AG09319 (cell line): ENCODE results near the gene ACSM4.

ENCODE experiments used
- DNase-seq: peaks from one replicate; pipeline ENCODE4 v3.0.0-alpha.2; 2010; ENCODE audit warnings: low read depth; ENCODE audit errors: extremely low read depth
- TF ChIP-seq, protein P1 (sequence below): IDR thresholded peaks from 2 replicates; pipeline ENCODE4 v1.5.1; 2011; ENCODE audit warnings: low read depth, mild to moderate bottlenecking, inconsistent platforms, low read length, moderate library complexity

ACSM4 gene

DNA sequence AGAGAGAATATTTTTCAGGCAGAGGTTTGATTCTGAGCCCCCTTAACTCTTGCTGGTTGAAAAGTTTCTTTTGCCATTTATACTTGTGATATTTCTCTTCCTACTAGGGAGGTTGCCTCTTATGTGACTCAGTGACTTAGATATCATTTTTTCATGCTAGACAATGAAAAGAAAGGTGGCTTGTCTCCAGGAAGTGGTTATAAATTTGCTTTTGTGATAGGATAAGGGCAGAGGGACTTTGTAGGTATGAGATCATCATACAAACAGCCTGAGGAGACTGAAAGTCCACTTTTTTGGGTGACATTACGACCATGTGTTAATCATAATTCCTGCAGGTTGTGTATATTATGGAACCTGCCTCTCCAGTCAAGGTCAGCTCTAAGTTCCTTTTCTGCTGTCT is 35.8 kb downstream of the ACSM4 start:
- TF ChIP-seq, protein P1, sequence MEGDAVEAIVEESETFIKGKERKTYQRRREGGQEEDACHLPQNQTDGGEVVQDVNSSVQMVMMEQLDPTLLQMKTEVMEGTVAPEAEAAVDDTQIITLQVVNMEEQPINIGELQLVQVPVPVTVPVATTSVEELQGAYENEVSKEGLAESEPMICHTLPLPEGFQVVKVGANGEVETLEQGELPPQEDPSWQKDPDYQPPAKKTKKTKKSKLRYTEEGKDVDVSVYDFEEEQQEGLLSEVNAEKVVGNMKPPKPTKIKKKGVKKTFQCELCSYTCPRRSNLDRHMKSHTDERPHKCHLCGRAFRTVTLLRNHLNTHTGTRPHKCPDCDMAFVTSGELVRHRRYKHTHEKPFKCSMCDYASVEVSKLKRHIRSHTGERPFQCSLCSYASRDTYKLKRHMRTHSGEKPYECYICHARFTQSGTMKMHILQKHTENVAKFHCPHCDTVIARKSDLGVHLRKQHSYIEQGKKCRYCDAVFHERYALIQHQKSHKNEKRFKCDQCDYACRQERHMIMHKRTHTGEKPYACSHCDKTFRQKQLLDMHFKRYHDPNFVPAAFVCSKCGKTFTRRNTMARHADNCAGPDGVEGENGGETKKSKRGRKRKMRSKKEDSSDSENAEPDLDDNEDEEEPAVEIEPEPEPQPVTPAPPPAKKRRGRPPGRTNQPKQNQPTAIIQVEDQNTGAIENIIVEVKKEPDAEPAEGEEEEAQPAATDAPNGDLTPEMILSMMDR = no peak
- no peak for DNase-seq

DNA sequence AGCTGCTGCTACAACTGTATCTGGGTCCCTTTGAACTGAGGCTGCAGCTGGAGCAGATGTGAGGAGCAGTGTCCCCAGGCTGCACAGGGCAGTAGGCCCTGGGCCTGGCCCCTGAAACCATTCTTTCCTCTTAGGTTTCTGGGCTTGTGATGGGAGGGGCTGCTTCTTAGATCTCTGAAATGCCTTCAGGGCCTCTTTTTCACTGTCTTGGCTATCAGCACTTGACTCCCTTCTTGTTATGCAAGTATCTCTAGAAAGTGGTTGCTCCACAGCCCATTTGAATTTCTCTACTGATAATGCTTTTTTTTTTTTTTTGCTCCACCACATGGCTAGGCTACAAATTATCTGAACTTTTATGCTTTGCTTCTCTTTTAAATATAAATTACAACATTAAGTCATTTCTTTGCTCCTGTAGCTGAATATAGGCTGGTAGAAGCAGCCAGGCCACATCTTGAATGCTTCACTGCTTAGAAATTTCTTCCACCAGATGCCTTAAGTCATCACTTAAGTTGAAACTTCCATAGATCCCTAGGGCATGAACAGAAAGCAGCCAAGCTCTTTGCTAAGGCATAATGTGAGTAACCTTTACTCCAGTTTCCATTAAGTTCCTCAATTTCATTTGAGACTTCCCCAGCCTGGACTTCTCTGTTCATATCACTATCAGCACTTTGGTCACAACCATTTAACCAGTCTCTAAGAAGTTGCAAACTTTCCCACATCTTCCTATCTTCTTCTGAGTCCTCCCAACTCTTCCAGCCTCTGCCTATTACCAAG is 41.1 kb downstream of the ACSM4 start:
- no peak for DNase-seq
- TF ChIP-seq, protein P1 = no peak

DNA sequence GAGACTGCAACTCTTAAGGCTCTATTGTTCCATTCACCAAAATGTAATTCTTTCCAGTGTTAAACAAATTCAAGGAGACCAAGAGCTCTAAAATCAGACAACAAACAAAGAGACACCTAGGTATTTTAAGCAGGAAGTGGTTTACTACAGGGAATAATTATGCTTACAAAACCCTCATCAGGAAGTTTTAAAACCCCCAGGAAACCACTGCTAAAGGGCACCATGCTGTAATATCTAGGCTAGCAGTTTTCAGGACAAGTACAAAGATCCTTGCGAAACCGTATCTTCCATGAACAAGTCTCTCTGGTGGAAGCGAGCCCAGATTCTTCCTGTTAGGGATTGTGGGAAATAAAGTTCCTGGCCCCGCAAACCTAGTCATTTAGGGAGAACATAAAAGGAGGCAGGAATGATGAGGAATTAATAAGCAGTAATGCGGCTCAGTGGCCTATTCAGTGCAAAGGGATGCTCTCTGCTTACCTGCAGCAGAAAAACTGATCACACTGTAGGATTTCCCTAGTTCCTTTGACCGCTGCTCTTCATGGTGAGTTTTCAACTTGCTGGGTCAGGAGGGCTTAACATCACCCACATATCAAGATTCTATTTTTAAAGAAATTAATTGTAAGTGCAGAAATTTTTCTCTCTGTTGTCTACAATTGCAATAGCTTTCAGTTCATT is 42.8 kb downstream of the ACSM4 start:
- TF ChIP-seq, protein P1 = no peak
- no peak for DNase-seq

DNA sequence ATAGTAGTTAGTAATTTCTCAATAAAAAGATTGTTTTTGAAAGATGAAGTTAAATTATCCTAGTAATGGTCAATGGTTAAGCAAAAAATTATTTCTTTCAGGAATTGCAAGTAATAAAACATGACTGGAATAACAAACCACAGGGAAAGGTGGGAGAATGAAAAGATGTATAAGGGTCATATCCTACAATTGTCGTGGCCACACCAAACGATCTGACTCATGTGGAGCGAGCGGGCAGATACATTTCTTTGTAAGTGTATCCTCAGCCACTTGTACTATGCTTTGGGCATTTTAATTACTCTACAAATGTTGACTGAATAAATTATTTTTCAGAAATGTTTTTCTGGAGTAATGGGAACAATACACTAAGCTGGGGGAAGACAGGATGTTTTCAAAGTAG is 45.5 kb downstream of the ACSM4 start:
- no peak for DNase-seq
- TF ChIP-seq, protein P1 = no peak

DNA sequence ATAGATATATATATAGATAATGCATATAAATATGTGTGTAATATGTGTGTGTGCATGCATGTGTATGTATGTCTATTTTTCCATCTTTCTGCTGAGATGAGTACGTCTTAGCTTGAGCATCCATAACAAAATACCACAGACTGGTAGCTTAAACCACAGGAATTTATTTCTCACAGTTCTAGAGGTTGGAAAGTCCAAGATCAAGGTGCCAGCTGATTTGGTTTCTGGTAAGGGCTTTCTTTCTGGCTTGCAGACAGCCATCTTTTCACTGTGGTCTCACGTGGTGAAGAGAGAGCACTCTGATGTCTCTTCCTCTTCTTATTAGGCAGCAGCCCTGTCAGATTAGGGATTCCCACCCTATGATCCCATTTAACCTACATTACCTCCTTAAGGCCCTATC is 47.3 kb downstream of the ACSM4 start:
- TF ChIP-seq, protein P1 = no peak
- DNase-seq = no peak

DNA sequence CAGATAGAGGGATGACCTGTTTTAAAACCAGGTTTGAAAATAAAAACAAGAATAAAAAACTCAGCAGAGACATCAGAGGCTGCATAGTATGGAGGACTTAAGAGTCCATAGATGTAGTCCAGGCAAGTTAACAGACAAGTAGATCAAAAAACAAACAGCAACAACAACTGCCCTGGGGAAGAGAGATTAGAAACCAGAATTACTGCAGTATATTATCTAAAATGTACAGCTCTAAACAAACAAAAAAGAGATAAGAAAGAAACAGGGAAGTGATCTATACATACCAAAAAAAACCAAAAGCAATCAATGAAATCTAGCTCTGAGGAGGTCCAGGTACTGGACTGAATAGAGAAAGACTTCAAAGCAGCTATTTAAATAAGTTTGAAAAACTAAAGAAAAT is 48.8 kb downstream of the ACSM4 start:
- TF ChIP-seq, protein P1 = no peak
- no peak for DNase-seq

DNA sequence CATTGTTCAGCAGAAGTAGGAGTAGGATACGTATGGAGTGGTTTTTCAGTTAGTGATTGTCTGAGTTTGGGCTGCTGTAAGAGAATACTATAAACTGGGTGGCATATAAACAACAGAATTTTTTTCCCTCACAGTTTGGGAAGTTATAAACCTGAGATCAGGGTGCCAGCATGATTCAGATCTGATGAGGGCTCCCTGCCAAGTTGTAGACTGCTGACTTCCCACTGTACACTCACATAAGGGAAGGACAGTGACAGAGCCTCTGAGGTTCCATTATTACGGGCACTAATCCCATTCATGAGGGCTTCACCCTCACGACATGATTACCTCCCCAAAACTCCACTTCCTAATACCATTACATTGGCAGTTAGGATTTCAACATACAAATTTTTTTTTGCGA is 50.7 kb downstream of the ACSM4 start:
- no peak for DNase-seq
- TF ChIP-seq, protein P1 = no peak
